Measurements from ENCODE around the gene C10orf71. TPM values are rescaled to one million over a fixed set of nuclear protein-coding genes. Genes with fewer than 3 reads are reported as not detected.

C10orf71 gene
- total RNA-seq, 1 donor = not detected

- DNase-seq (ENCODE audit: low read depth) = no peak
- H3K4me3 ChIP-seq (ENCODE audit: low read depth, low read length) = no peak overlapping the region
- TF ChIP-seq CTCF (IDR thresholded peaks at IDR 0.05; ENCODE audit: insufficient read depth, low read depth, low read length) = no peak
Measured at GRCh38 chr10:49350138-49350537, 51.2 kb downstream of the C10orf71 start.

GRCh38 chr10:49350846-49351532 lies 52.0 kb downstream of the C10orf71 start:
- no peak overlapping the region for H3K4me3 ChIP-seq (ENCODE audit: low read depth, low read length)
- no peak for DNase-seq (ENCODE audit: low read depth)
- TF ChIP-seq CTCF (IDR thresholded peaks at IDR 0.05; ENCODE audit: insufficient read depth, low read depth, low read length) = no peak

GRCh38 chr10:49351669-49352068 lies 52.7 kb downstream of the C10orf71 start:
- no peak overlapping the region for H3K4me3 ChIP-seq (ENCODE audit: low read depth, low read length)
- no peak for DNase-seq (ENCODE audit: low read depth)
- TF ChIP-seq CTCF (IDR thresholded peaks at IDR 0.05; ENCODE audit: insufficient read depth, low read depth, low read length) = no peak

- no peak for TF ChIP-seq CTCF (IDR thresholded peaks at IDR 0.05; ENCODE audit: insufficient read depth, low read depth, low read length)
- H3K4me3 ChIP-seq (ENCODE audit: low read depth, low read length) = no peak overlapping the region
- DNase-seq (ENCODE audit: low read depth) = no peak
Measured at GRCh38 chr10:49352323-49352722, 53.4 kb downstream of the C10orf71 start.

- DNase-seq (ENCODE audit: low read depth) = no peak
- no peak for TF ChIP-seq CTCF (IDR thresholded peaks at IDR 0.05; ENCODE audit: insufficient read depth, low read depth, low read length)
- H3K4me3 ChIP-seq (ENCODE audit: low read depth, low read length) = no peak overlapping the region
Measured at GRCh38 chr10:49353026-49353894, 54.3 kb downstream of the C10orf71 start.

- no peak for TF ChIP-seq CTCF (IDR thresholded peaks at IDR 0.05; ENCODE audit: insufficient read depth, low read depth, low read length)
- no peak overlapping the region for H3K4me3 ChIP-seq (ENCODE audit: low read depth, low read length)
- no peak for DNase-seq (ENCODE audit: low read depth)
Measured at GRCh38 chr10:49353895-49354566, 55.1 kb downstream of the C10orf71 start.

Data from fibroblast of villous mesenchyme (primary cell).